GM23338 (cell line): Measurements from ENCODE around the gene SNCB.

Source experiments
- CTCF ChIP-seq, 2 experiments: fragments of 200-600 bp in 1 of 2; sonication (generic) in 1 of 2; conservative IDR thresholded peaks; 2 replicates each; pipeline versions ENCODE4 v1.5.1 to v1.6.1; 2016 to 2017; ENCODE audit warnings: antibody characterized with exemption in 2 of 2, low read depth in 2 of 2, mild to moderate bottlenecking in 2 of 2, moderate library complexity in 1 of 2
- EZH2 ChIP-seq: fragments of 200-600 bp; sonication (generic); IDR thresholded peaks from one replicate; pipeline ENCODE4 v1.8.0; 2017; ENCODE audit warnings: antibody characterized with exemption, mild to moderate bottlenecking, low read depth; ENCODE audit not compliant: unreplicated experiment
- EZH2phosphoT487 ChIP-seq: fragments of 200-600 bp; sonication (generic); IDR thresholded peaks from one replicate; pipeline ENCODE4 v1.8.1; 2018; ENCODE audit warnings: antibody characterized with exemption; ENCODE audit not compliant: unreplicated experiment
- JUNB ChIP-seq: IDR thresholded peaks from one replicate; pipeline ENCODE4 v1.6.1; 2016; ENCODE audit warnings: antibody characterized with exemption; ENCODE audit not compliant: unreplicated experiment
- NANOG ChIP-seq: IDR thresholded peaks from 2 replicates; pipeline ENCODE4 v1.6.1; 2016; ENCODE audit warnings: antibody characterized with exemption, borderline replicate concordance
- REST ChIP-seq: IDR thresholded peaks from one replicate; pipeline ENCODE4 v1.6.1; 2018; ENCODE audit warnings: antibody characterized with exemption; ENCODE audit not compliant: unreplicated experiment
- ZNF114 ChIP-seq: fragments of 250-450 bp; sonication (Bioruptor Pico); IDR thresholded peaks from 2 replicates; pipeline ENCODE4 v1.5.0; 2020; ENCODE audit warnings: mild to moderate bottlenecking, moderate library complexity

GRCh38 chr5:176573564-176574296 lies 56.6 kb downstream of the SNCB start:
- peak; percentile 76 to 95 for TF ChIP-seq CTCF (conservative IDR thresholded peaks at IDR 0.05; ENCODE audit: low read depth in 2 of 2)
- no peak for TF ChIP-seq ZNF114 (CRISPR knock-in tag)
- no peak for TF ChIP-seq NANOG
- TF ChIP-seq EZH2phosphoT487 = no peak
- no peak for TF ChIP-seq REST
- no peak for TF ChIP-seq EZH2
- TF ChIP-seq JUNB = no peak
